Kidney (tissue), 14 donors: Measurements from ENCODE around the gene WWOX. TPM values are rescaled to one million over a fixed set of nuclear protein-coding genes. Genes with fewer than 3 reads are reported as not detected.

Experiments
- DNase-seq, 5 donors: peaks; one replicate each; pipeline ENCODE4 v3.0.0-alpha.2; 2013 to 2020
- FAIRE-seq: peaks from 2 replicates; lab custom pipeline; 2012; peaks lifted over from hg19 to GRCh38; lab: Jason Lieb, UNC
- H3K27ac ChIP-seq, 2 donors: one replicate each; pipeline ENCODE4 v1.7.0; 2013; ENCODE audit warnings: low read depth in 2 of 2, low read length in 2 of 2, inconsistent platforms in 1 of 2
- H3K27me3 ChIP-seq: one replicate; pipeline ENCODE4 v1.7.1; 2013; ENCODE audit warnings: low read length, inconsistent platforms; ENCODE audit not compliant: control insufficient read depth, insufficient read depth
- H3K36me3 ChIP-seq, 3 donors: one replicate each; pipeline versions ENCODE4 v1.7.0 to v1.7.1; 2013; ENCODE audit warnings: low read length in 3 of 3, control low read depth in 1 of 3, inconsistent platforms in 1 of 3; ENCODE audit not compliant: insufficient read depth in 3 of 3, control insufficient read depth in 2 of 3
- H3K4me1 ChIP-seq, 3 donors: one replicate each; pipeline versions ENCODE4 v1.7.0 to v1.7.1; 2013; ENCODE audit warnings: low read length in 3 of 3, inconsistent platforms in 1 of 3, low read depth in 1 of 3; ENCODE audit not compliant: control insufficient read depth in 2 of 3, insufficient read depth in 2 of 3
- H3K4me3 ChIP-seq, 3 donors: one replicate each; pipeline versions ENCODE4 v1.7.0 to v1.8.1; 2013; ENCODE audit warnings: low read length in 3 of 3, control low read depth in 1 of 3, inconsistent platforms in 1 of 3
- H3K9ac ChIP-seq, 3 donors: one replicate each; pipeline versions ENCODE4 v1.7.0 to v1.7.1; 2013; ENCODE audit warnings: low read length in 3 of 3, control low read depth in 1 of 3, inconsistent platforms in 1 of 3
- H3K9me3 ChIP-seq, 3 donors: one replicate each; pipeline versions ENCODE4 v1.7.0 to v1.7.1; 2013; ENCODE audit warnings: low read length in 3 of 3, control low read depth in 1 of 3, inconsistent platforms in 1 of 3; ENCODE audit not compliant: control insufficient read depth in 2 of 3, insufficient read depth in 1 of 3
- intact Hi-C: fragments of 100-400 bp; cut with DNase I; formaldehyde crosslinking; loops from one replicate; pipeline ENCODE4 v1.11.1; 2022
- polyA plus RNA-seq: library from polyadenylated mRNA; stranded (reverse); fragments of 350-450 nt; fragmentation: Illumina TruSeq; extraction: RNeasy Lipid Tissue Mini Kit (QIAGEN cat#74804); gene quantifications from one replicate; pipeline ENCODE4 v1.2.3, GENCODE V29; 2014; ENCODE audit warnings: low read depth, low replicate concordance; ENCODE audit not compliant: insufficient read depth
- total RNA-seq: library from RNA; stranded (reverse); fragmentation: NEBNext Ultra II Directional; extraction: Animal tissue kit (Norgen Biotek cat#: 25700); gene quantifications from one replicate; pipeline ENCODE4 v1.2.1, GENCODE V29; 2021
- TF ChIP-seq, protein P1 (sequence below): IDR thresholded peaks from 3 replicates; pipeline ENCODE4 v1.5.1; 2012; ENCODE audit warnings: mild to moderate bottlenecking, moderate library complexity, borderline replicate concordance; ENCODE audit not compliant: insufficient read depth; ENCODE audit errors: extremely low read depth
- donor health status: control.
- donor health status: control.
- donor health status: control.
- donor health status: control.
- donor health status: control.
- donor health status: DM: yes; HTN: yes; CAD: no.
- donor health status: Normal renal cell carcinoma (clear cell type).

WWOX gene
- total and polyA plus RNA-seq, 2 donors from 2014 or later = 22.5 to 30.3 TPM

GRCh38 chr16:78522327-78522726 is 422.9 kb downstream of the WWOX start:
- Histone ChIP-seq H3K27me3 (no peaks in the 10 kb centered on the region), H3K27ac (no peak overlapping the region), H3K4me1 (no peaks in the 10 kb centered on the region), H3K36me3 (no peaks in the 10 kb centered on the region), H3K9me3 (no peaks in the 10 kb centered on the region), H3K9ac (no peak overlapping the region), H3K4me3 (no peak overlapping the region)
- TF ChIP-seq, protein P1, sequence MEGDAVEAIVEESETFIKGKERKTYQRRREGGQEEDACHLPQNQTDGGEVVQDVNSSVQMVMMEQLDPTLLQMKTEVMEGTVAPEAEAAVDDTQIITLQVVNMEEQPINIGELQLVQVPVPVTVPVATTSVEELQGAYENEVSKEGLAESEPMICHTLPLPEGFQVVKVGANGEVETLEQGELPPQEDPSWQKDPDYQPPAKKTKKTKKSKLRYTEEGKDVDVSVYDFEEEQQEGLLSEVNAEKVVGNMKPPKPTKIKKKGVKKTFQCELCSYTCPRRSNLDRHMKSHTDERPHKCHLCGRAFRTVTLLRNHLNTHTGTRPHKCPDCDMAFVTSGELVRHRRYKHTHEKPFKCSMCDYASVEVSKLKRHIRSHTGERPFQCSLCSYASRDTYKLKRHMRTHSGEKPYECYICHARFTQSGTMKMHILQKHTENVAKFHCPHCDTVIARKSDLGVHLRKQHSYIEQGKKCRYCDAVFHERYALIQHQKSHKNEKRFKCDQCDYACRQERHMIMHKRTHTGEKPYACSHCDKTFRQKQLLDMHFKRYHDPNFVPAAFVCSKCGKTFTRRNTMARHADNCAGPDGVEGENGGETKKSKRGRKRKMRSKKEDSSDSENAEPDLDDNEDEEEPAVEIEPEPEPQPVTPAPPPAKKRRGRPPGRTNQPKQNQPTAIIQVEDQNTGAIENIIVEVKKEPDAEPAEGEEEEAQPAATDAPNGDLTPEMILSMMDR = no peak
- FAIRE-seq (no peak), DNase-seq (no peak)
- intact Hi-C loops = no loop called here

DNA sequence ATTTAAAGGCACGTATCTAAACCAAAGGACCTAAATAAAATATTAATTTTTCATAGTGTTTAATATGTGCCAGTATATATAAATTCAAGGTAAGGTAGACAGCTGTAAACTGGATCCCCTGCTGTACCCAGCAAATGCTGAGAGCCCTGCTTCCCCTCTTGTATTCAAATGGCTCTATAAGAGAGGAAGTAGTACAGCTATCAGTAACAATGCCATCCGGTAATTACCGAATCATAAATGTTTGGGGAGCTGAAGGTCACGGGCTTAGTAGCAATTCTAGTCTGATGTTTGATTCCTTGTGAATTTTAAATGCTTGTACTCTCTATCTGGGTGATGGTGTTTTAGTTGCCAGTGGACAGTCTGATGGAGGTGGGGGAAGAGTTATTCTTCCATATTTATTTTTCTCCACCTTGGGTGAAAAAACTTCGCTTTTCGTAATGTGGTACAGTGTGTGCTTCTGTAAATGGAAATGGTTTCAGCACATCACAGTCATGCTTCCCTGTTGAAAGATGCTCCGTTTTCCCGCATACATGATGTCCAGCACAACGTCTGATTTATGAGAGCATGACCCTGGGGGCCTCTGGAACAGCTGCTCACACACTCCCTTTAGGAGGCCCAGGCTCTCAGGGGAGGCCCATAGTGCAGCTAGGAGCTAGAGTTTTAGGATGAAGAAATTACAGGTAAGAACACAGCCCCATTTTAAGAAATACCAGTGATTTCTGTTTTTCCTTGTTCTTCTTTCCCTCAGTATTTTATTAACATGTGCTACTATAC is 423.9 kb downstream of the WWOX start:
- intact Hi-C loops = no loop called here
- no peak for FAIRE-seq
- TF ChIP-seq, protein P1 = no peak

DNA sequence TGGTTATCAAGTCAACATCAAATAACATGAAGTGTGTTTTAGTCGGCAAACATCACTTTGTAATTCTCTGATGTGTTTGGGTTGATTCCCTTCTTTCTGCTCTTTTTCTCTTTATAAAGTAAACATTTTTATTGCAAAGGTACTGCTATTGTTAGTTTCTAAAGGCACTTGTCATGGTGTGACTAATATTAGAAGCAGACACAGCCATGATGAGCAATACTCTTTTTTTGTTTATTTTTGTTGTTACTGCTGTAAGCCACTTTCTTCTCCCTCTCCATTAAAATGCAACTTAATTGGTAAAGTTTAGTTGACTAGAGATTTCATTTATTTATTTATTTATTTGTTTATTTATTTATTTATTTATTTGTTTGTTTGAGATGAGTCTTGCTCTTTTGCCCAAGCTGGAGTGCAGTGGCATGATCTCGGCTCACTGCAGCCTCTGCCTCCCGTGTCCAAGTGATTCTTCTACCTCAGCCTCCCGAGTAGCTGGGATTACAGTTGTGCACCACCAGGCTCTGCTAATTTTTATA is 424.7 kb downstream of the WWOX start:
- Histone ChIP-seq H3K9ac (no peak overlapping the region), H3K4me3 (no peak overlapping the region), H3K27ac (no peak overlapping the region), H3K9me3 (no peaks in the 10 kb centered on the region), H3K4me1 (no peaks in the 10 kb centered on the region), H3K27me3 (no peaks in the 10 kb centered on the region), H3K36me3 (no peaks in the 10 kb centered on the region)
- no peak for DNase-seq
- no peak for FAIRE-seq
- intact Hi-C loops = no loop called here
- TF ChIP-seq, protein P1 = no peak

More for the DNA sequence above, 423.9 kb downstream of the WWOX start:
- peak in 4 of 5 donors; percentile 54 to 65 (median 61) for DNase-seq
- Histone ChIP-seq H3K4me1 (no peaks in the 10 kb centered on the region), H3K9ac (no peak overlapping the region), H3K9me3 (no peaks in the 10 kb centered on the region), H3K27me3 (no peaks in the 10 kb centered on the region), H3K36me3 (no peaks in the 10 kb centered on the region), H3K4me3 (no peak overlapping the region), H3K27ac (no peak overlapping the region)
